ENCODE data around the gene COL6A1.

The COL6A1 gene

DNA sequence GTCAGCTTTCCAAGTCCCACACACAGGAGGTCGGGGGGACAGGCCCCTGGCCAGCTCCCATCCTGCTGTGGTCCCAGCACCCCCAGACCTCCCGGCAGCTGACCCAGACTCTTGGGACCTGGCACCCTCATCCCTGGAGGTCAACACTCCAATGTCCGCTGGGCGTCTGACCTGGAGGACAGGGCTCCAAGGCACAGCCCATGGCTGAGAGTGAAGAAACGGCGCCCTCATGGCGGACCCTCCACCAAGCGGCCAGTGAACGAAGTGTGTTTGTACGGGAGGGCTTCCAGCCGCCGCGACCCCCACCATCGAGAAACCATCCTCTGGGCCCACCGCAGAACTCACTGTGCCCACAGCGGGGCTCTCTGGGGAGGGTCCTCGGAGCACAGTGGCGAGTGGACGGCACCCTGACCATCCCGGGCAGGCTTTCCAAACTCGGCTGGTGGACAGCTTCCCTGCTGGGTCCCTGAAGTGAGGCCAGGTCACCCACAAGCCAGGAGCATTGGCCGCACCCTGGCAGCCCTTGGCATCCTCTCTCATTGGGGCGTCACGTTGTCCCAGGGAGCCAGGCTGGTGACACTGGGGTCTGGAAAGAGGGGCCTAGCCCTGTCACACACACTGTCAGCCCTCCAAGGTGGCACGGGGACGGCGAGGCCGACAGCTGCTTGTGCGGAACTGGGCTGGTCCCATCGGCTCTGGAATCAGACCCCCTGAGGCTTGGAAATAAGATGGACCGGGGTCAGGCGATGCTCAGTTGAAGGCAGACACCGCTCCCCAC is 68.5 kb downstream of the COL6A1 start:
- DNase-seq (ENCODE audit: low spot score) = no peak

DNA sequence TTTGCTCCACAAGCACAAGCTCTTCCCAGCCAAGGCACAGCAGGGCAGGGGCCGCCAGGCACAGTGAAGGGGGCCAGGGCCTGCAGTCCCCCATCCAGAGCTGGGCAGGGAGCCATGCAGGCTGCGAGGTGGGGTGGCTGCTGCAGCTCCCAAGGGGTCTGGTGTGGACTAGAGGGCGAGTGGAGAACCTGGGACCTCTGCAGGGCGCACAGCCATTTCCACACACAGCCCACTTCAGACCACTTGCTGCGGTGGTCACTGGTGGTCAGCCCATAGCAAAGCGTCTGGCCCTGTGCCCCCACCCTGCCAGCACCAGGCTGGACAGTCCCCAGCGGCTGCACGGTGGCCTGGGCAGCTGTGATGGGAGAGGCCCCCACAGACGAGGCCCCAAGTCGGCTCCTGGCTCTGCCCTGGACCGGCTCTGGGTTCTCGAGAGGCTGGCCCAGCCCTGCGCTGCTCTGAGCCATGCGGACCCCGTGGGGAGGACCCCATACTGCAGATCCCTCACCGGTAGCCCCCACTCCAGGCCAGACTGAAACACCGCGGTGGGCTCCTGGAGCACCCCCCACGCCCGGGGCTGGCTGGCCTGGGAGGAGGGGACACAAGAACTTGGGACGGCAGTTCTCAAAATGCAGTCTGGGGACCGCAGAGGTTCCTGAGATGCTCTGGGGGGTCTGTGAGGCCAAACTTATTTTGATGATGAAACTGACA is 69.3 kb downstream of the COL6A1 start:
- DNase-seq (ENCODE audit: low spot score) = no peak

DNA sequence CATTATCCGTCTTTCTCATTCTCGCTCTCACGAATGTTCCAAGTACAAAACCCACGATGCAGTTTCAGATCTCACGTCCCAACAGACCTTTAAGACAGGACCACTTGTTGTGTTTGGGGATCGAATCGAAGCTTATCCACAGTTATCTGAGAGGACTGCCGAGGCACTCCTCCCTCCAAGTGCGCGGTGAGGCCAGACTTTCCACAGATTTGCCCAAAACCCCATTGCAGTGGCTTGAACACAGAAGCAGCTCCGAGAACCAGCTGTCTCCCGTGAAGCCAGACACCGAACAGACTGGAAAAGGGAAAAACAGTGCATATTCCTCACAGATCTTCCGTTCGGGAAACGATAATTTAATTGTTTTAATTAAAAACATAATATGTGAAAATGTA is 69.8 kb downstream of the COL6A1 start:
- DNase-seq (ENCODE audit: low spot score) = no peak

DNA sequence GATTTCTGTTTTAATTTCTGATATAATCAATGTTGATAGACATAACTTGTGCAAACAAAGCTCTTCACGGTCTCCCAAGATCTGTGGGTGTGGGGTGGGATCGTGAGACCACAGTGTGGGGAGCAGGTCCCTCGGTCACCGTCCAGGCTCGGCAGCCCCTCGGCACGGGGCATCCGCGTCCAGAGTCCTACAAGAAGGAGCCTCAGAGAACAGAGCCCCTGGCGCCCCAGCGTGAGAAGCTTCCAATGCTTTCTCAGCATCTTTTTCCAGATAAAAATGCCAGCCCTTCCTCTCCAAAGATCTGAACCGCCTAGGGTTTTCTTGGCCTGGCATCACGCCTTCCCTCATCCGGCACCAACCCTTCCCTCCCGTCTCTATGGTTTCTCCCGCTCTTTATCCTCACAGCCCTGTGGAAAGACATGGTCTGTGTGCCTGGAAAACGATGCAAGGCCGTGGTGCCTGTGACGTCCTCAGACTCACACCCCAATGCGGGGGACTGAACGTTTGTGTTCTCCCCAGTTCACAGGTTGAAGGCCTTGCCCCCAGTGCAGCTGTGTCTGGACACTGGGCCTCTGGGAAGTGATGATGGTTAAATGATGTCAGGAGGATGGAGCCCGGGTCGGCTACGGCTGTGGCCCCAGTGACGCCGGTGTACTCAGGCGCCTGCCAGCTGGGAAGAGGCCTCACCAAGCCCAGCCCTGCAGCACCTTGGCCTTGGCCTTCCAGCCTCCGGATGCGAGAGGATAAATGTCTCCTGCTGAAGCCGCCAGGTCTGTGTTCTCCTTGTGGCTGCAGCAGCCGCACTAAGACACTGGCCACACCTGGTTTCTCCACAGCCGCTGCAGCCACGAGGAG is 70.5 kb downstream of the COL6A1 start:
- no peak for DNase-seq (ENCODE audit: low spot score)

DNA sequence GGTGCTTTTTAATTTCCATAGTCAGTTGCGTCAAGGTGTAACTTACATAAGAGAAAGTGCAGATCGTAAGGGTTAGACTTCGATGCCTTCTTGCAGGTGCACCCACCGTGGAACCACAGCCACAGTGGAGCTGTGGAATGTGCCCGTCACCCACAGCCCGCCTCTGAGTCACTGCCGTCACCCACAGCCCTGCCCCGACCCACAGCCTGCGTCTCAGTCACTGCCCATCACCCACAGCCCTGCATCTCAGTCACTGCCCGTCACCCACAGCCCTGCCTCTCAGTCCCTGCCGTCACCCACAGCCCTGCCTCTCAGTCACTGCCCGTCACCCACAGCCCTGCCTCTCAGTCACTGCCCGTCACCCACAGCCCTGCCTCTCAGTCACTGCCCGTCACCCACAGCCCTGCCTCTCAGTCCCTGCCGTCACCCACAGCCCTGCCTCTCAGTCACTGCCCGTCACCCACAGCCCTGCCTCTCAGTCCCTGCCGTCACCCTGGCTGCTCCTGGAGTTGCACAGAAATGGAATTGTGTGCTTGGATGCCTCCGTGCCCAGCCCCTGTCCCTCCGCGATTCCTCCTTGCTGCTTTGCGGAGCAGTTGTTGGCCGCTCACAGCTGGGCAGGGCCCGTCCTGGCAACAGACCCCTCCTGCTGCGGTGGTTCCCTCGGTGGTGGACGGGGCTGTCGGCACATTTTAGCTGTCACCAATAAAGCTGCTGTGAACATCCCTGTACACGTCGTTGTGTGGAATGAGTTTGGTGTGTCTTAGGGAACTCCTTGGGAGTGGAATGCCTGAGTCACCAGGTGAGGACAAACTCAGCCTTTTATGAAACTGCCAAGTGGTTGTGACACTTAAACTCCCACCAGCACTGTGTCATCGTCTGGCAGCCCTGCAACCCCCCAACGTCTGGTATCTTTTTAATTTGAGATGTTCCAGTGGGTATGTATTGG is 71.4 kb downstream of the COL6A1 start:
- no peak for DNase-seq (ENCODE audit: low spot score)

DNA sequence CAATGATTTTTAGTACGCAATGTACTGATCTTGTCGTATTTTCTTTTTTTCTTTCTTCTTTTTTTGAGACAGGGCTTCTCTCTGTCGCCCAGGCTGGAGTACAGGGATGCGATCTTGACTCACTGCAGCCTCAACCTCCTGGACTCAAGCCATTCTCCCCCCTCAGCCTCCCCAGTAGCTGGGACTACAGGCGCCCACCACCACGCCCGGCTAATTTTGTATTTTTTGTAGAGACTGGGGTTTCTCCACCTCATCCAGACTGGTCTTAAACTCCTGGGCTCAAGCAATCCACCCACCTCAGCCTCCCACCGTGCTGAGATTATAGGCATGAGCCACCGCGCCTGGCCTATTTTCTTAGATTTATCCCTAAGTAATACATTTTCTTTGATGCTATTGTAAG is 72.5 kb downstream of the COL6A1 start:
- no peak for DNase-seq (ENCODE audit: low spot score)

DNA sequence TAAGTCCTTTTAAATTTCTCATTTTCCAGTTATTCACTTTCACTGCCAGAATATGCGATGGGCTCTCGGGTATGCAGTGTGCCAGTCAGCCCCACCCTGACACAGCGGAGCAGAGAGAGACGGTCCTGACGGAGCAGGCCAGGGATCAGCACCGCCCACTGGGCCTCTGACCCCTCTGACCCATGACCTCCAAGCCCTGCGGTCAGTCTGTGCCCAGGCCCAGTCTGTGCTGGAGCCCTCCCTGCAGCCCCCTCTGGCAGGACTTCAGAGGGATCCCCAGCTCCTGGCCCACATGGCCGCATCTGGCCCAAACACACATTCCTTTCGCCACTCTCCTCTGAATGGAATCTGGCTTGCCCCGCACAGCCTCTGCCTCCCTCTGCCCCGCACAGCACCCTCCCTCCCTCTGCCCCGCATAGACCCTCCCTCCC is 72.9 kb downstream of the COL6A1 start:
- no peak for DNase-seq (ENCODE audit: low spot score)

Measured in HuH-7.5 (cell line).